ENCODE measurements around the gene F2RL1. TPM values are rescaled to one million over a fixed set of nuclear protein-coding genes. Genes with fewer than 3 reads are reported as not detected.
A peak's percentile ranks its signal among the peaks of the same experiment; 100 is the strongest.

The F2RL1 gene
- total RNA-seq, 1 experiment from 2014 or later = 23.0 TPM

- Histone ChIP-seq H3K18ac (ENCODE audit: insufficient read length, low read depth, low read length) (no peak overlapping the region), H3K79me2 (ENCODE audit: insufficient read depth, low read length) (no peaks in the 10 kb centered on the region), H4K91ac (ENCODE audit: insufficient read length, low read depth, low read length) (no peak overlapping the region), H3K4me2 (ENCODE audit: insufficient read depth, insufficient read length, low read length) (no peak overlapping the region), H4K20me1 (ENCODE audit: control insufficient read depth, insufficient read depth, insufficient read length) (no peaks in the 10 kb centered on the region), H2BK120ac (ENCODE audit: low read depth, low read length, poor library complexity, severe bottlenecking) (no peak overlapping the region), H3K27me3 (ENCODE audit: insufficient read depth, low read length) (no peaks in the 10 kb centered on the region), H4K8ac (replicated peaks; ENCODE audit: insufficient read length, low read depth, low read length) (no peak overlapping the region), H2BK15ac (ENCODE audit: low read depth, low read length) (no peak overlapping the region), H2AFZ (ENCODE audit: low read length) (no peak overlapping the region), H3K56ac (ENCODE audit: insufficient read length, low read depth, low read length) (no peak overlapping the region), H2AK5ac (ENCODE audit: insufficient read length, low read length) (no peak overlapping the region), H3K27ac (ENCODE audit: insufficient read length, low read depth, low read length) (no peak overlapping the region), H3K9me3 (ENCODE audit: control insufficient read depth, low read depth, low read length) (no peaks in the 10 kb centered on the region), H4K5ac (ENCODE audit: insufficient read length, low read depth, low read length) (no peak overlapping the region), H3K4ac (ENCODE audit: low read depth, low read length) (no peak overlapping the region), H3K9ac (ENCODE audit: extremely low read depth, insufficient read length, low read length) (no peak overlapping the region), H3K4me1 (ENCODE audit: insufficient read depth, low read length) (peaks cover 2% of the 10 kb centered on the region; the same call in 1 of the 2 replicates), H3K23me2 (ENCODE audit: insufficient read length, low read depth, low read length, poor library complexity, severe bottlenecking) (no peaks in the 10 kb centered on the region), H3K14ac (ENCODE audit: insufficient read depth, low read length) (no peak overlapping the region), H2BK20ac (ENCODE audit: low read depth, low read length, poor library complexity, severe bottlenecking) (no peak overlapping the region), H3T11ph (ENCODE audit: low read length) (no peak overlapping the region), H2BK12ac (ENCODE audit: insufficient read length, low read depth, low read length) (no peak overlapping the region), H3K79me1 (ENCODE audit: insufficient read depth, low read depth, low read length, poor library complexity, severe bottlenecking) (no peaks in the 10 kb centered on the region), H3K23ac (ENCODE audit: insufficient read length, low read depth, low read length) (no peak overlapping the region), H2BK5ac (ENCODE audit: insufficient read length, low read length) (no peak overlapping the region)
- no CpG with 5 or more reads among the region's 10 CpGs for WGBS (ENCODE audit: extremely low coverage, insufficient read length, low lambda C conversion rate)
- no peaks in the 10 kb centered on the region for H3K27me3 Mint-ChIP-seq (ENCODE audit: low read depth)
- H3K36me3 Mint-ChIP-seq (ENCODE audit: insufficient read depth in 1 of 3, low read depth in 3 of 3) = no peaks in the 10 kb centered on the region; a peak in 2 of 7 replicates
- DNase-seq = no peak
- TF ChIP-seq CTCF (conservative IDR thresholded peaks at IDR 0.05) = no peak
- H3K9me3 Mint-ChIP-seq = peaks cover 0 to 3% of the 10 kb centered on the region in 2 experiments; a peak in 1 of 5 replicates
- peak overlapping the region in 1 of 2 experiments; percentile 56; a peak in 2 of 5 replicates for H3K4me3 Mint-ChIP-seq
- peaks cover 38 to 40% of the 10 kb centered on the region in 2 experiments for H3K4me1 Mint-ChIP-seq
- H3K27ac Mint-ChIP-seq = peak overlapping the region in 2 of 3 experiments; percentile 43 to 89; a peak in 3 of 7 replicates
These were observed 37.1 kb upstream of the F2RL1 start for GRCh38 chr5:76781775-76782174.
